GM20431 (cell line): Measurements from ENCODE around the gene TNPO3.
"Not testable (repeated sequence)": the region's sequence is repeated elsewhere in the genome, so short reads cannot be mapped to it uniquely, and the experiment has no call there.

Source experiments
- in situ Hi-C: fragments of 300-500 bp; cut with MseI, MboI; formaldehyde crosslinking; loops from one replicate; pipeline ENCODE4 v1.15.0; 2020; ENCODE audit warnings: low sequenced_read_pairs; ENCODE audit not compliant: unreplicated experiment

Gene TNPO3

DNA sequence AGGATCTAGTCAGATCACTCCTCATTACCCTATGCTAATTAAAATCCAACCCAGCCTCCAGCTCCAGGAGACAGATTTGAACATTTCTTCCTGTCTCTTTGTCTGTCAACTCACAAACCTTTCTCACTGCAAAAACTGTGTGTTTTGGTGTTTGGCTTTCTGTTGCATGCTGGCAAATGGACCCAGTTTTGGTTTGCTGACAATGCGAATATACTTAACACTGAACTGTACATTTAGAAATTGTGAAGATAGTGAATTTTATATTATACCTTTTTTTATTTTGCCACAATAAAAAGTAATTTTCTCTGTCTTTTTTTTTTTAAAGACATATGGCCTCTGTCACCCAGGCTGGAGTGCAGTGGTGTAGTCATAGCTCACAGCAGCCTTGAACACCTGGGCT lies 18.3 kb upstream of the TNPO3 start:
- in situ Hi-C loops, result no loop called here

DNA sequence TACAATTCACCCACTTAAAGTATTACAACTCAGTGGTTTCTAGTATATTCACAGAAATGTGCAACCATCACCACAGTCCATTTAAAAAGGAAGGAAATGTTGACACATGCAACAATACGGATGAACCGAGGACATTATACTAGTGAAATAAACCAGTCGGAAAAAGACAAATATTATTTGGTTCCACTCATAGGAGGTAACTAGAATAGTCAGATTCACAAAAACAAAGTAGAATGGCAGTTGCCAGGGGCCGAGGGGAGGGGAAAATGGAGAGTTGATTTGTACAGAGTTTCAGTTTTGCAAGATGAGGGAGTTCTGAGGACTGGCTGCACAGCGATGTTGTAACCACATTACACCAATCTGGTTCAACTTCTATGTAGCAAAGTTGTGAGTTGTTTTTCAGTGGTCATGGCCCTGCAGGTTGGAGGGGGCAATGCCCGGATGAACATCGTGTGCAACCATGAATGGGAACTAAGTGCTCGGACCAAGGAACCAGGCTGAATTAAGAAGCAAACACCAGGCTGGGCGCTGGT lies 17.6 kb upstream of the TNPO3 start:
- in situ Hi-C loops, result no loop called here

DNA sequence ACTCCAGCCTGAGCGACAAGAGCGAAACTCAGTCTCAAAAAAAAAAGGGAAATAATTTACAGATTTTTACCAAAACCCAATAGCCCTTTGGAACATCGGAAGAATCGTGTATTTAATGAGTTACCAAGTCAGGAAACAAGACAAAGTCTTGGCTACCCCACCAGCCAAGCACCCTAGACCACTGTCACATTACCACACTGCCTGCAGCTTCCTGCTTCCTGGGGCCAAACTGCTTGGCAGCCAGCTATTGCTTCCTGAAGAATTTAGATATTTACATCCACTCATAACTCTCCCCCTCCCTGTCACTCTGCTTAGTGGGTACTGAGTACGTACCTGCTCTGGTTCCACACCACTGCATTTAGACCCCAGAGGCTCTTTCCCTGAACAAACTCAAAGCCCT lies 14.1 kb upstream of the TNPO3 start:
- in situ Hi-C loops, result no loop called here

DNA sequence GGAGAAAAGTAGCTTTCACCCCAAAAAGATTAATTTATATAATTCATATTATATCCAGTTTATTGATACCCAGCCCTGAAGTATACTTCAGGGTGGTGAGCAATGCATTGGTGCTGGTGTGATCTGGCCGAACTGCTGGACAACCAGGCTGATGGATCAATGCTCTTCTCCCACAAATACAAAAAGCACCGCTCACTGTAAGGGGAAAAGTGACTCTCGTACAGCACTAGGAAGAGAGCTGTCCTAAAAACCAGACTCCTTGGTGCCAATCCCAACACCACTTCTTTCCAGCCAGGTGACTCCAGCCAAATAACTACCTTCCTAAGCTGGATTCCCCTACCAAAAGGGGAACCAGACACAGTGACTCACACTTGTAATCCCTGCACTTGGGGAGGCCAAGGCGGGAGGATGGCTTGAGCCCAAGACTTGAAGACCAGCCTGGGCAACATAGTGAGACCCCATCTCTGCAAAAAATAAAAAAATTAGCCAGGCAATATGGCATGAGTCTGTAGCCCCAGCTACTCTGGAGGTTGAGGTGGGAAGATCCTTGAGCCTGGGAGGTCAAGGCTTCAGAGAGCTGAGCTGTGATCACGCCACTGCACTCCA lies 13.1 kb upstream of the TNPO3 start:
- in situ Hi-C loops, result no loop called here

DNA sequence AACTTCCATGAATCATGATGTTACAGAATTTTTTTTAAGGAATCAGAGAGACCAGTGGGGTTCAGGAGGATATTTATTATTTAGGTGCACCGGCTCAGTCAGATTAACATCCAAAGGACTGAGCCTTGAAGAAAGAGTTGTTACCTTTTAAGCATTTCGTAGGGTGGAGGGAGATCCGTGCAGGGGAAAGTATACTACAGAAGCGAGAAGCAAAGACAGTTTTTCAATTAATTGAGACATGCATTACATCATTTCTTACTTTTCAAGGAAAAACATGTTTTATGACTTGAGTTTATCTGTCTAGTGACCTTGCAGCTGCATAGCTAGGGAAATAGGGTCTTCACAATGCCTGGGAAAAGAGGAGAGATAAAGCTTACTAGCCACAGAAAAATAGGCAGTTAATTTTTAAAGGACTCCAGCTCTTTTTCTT lies 12.2 kb upstream of the TNPO3 start:
- in situ Hi-C loops, result not testable (repeated sequence)

DNA sequence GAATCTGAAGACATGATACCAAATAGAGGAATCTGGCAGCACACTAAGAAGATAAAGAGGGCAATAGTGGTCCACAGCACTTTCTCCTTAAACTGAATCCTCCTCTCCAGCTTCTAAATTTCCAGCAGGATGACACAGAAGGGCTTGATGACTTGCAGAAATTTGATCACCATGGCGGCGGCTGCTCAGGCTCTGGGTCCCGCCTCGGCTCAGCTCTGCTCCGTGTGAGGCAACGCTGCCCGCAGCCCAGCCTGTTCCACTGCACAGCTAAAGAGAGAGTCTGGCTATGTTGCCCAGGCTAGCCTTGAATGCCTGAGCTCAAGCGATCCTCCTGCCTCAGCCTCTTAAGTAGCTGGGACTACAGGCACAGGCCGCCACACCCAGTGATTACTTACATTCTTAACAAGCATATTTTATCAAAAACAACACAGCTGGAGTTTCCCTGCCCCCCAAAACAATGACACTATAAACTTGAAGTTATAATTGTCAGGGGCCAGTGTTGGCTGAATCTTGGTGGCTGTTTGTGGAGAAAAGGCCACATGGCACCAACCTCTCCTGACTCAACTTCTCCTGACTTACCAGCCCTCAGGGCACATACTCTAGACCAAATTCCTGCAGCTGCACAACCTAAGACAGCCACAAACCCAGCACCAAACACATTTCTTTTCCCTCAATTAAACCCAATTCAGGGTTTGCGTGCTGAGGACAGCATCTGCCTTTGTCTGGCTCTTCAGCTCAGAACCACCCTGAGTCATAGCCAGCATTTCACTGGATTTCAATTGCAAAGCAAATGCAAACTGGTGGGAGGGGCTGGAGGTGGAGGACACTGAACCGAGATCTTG lies 11.6 kb upstream of the TNPO3 start:
- in situ Hi-C loops, result no loop called here

DNA sequence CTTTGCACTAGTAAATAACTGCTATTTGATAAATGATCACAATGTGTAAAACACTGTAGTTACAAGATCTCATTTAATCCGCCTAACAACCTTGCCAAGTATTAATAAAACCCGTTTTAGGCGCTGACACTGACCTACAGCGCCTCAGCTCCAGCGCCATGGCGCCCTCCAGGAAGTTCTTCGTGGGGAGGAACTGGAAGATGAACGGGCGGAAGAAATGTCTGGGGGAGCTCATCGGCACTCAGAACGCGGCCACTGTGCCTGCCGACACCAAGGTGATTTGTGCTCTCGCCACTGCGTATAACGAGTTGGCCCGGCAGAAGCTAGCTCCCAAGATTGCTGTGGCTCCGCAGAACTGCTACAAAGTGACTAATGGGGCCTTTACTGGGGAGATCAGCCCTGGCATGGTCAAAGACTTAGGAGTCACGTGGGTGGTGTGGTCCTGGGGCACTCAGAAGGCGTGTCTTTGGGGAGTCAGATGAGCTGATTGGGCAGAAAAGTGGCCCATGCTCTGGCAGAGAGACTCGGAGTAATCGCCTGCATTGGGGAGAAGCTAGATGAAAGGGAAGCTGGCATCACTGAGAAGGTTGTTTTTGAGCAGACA lies 1.1 kb upstream of the TNPO3 start:
- in situ Hi-C loops, result no loop called here

DNA sequence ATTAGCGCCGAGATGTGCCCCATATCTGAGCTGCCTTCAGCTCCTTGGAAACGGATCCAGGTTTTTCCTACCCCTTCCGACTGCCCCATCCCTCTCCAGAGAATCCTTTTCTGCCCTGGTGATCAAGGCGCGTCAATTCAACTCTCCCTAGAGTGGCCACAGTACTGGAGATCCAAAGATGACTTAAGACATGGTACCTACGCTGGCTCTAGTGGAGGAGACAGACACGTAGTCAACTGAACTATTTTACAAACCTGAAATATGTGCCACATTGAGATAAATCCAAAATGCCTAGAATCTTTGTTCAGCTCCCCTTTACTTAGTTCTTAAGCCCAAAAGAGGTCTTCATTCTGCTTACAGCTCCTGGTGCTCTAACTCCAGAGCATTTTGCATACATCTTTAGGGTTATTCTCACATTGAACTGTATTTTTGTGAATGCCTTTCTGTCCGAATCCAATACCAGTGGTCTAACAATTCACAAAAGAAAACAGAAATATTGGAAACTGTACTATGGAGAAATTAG lies 444 bp upstream of the TNPO3 start:
- in situ Hi-C loops, result no loop called here

DNA sequence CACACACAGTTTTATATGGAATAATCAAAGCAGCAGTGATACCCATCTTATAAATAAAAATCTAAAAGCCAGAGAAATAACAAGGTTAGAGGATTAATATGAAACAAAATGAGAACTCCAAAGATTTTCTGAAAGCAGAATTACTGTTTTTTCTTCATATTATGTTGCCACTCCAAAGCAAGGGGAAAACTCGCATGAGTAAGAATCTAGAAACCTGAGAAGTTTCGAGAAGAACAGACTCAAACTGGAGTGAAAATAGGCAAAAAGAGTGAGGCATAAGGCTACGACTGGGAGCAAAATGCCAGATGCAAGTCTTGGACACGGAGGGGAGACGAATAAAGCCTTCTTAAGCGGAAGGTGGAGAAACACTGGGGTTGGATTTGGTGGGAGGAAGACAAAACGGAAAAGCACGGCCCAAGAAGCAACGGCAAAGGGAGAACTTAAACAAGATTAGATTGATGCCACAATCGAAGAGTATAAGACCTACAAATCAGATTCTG lies 923 bp downstream of the TNPO3 start:
- in situ Hi-C loops, result no loop called here

DNA sequence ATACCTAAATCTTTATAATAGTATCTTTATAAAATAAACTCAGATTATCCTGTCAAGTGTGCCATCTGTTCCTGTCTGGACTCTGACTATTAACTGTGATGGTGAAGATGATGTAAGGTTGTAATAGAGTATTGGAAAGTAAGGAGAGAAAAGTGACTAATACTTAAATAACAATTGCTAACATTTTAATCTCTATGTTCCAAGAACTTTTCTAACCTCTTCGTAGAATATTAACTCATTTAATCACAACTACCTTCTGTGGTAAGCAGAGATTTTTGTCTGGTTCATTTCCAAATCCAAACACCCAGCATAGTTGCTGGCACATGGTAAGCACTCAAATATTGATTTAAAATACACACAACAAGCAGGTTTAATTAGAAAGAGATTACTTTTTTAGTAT lies 2.5 kb downstream of the TNPO3 start:
- in situ Hi-C loops, result no loop called here

DNA sequence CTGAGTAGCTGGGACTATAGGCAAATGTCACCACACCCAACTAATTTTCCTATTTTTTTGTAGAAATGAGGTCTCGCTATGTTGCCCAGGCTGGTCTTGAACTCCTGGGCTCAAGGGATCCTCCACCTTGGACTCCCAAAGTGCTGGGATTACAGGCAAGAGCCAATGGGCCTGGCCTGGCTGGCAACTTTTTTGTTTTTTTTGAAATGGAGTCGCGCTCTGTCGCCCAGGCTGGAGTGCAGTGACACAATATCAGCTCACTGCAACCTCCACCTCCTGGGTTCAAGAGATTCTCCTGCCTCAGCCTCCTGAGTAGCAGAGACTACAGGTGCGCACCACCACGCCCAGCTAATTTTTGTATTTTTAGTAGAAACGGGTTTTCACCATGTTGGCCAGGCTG lies 3.5 kb downstream of the TNPO3 start:
- in situ Hi-C loops, result not testable (repeated sequence)

DNA sequence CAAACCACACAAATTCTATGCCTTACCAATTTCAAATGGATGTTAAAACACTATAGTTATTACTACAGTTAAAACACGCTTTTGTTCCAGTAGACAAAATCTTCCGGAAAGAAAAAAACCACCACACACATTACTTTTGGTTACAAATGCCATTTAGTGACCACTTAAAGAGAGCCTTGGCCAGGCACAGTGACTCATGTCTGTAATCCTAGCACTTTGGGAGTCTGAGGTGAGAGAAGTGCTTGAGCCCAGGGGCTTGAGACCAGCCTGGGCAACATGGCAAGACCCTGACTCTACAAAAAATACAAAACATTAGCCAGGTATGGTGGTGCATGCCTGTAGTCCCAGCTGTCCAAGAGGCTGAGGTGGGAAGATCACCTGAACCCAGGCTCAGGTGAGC lies 7.2 kb downstream of the TNPO3 start:
- in situ Hi-C loops, result no loop called here

DNA sequence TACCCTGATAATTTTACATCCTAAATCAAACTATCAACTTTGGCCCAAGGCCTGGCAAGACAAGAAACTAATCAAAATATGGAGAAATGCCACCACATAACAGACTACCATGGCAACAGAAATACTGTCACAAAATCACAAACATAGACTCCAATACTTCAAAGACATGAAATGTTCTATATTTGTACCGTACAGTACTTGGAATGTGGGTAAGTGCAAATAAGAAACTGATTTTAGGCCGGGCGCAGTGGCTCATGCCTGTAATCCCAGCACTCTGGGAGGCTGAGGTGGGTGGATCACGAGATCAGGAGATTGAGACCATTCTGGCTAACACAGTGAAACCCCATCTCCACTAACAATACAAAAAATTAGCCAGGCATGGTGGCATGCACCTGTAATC lies 9.2 kb downstream of the TNPO3 start:
- in situ Hi-C loops, result no loop called here

DNA sequence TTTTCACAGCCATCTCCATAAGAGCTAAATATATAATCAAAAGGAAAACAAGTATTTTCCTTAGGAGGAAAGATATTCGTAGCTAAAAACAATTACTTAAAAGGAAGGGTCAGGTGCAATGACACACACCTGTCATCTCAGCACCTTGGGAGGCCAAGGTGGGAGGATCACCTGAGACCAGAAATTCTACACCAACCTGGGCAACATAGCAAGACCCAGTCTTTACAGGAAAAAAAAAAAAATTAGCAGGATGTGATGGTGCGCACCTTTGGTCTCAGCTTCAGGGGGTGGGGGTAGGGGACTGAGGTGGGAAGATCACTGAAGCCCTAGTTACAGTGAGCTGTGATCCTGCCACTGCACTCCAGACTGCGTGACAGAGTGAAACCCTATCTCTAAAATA lies 11.9 kb downstream of the TNPO3 start:
- in situ Hi-C loops, result no loop called here

DNA sequence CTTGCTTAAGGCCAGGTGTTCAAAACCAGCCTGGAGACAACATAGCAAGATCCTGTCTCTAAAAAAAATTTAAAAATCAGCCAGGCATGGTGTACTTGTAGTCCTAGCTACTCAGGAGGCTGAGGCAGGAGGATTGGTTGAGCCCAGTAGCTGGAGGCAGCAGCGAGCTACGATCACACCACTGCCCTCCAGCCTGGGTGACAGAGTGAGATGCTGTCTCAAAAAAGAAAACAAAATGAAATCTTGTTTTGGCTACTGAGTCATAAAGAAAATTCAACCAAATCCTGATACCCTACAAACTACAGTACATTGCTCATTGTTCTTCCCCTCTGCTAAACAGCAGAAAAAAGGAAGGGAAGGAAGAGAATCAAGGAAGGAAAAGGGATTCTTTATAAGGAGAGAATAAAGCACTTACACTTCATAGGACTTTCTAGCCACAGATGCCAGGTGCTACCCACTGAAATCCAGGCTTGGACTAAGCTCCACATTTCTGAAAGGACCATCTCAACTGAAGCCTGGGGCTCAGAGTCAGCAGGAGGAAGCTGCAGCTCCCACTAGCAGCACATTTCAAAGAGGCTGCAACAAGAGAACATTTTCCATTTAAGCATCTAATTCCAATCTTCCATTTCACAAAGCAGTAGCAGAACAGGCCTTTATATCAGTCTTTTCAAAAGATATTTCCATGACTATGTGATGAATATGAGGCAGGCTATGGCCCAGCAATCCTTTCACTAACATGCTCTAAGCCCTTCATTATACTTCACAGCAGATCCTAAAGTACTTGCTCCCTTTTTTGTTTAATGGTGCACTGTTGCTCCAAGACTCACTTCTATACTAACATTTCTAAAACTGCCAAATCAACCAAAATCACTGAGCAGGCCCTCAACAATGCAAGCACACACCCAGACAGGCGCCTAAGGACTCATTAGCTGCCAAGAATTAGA lies 13.5 kb downstream of the TNPO3 start:
- in situ Hi-C loops, result no loop called here

DNA sequence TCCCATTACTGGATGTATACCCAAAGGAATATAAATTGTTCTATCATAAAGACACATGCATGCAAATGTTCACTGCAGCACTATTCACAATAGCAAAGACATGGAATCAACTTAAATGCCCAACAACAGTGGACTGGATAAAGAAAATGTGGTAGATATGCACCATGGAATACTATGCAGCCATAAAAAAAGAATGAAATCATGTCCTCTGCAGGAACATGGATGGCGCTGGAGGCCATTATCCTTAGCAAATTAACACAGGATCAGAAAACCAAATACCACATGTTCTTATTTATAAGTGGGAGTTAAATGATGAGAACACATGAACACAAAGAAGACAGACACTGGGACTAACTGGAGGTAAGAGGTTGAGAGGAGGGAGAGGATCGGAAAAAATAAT lies 16.4 kb downstream of the TNPO3 start:
- in situ Hi-C loops, result not testable (repeated sequence)

DNA sequence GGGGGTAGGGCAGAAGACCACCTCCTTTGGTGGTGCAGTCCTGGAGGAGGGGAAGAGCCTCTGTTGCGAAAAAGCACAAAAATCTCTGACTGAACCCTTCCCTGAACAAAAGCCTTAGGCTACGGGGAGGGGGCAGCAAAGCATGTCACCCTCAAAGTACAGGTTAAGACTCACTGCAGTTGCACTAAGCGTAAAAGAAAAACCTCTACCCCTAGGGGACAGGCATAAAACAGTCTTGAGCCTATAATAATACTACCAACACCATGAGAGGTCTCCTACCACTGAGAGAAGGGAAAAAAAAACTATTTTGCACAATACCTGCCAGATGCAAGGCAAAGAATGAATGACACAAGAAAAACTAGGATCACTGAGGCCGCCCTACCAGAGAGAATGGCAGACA lies 17.3 kb downstream of the TNPO3 start:
- in situ Hi-C loops, result no loop called here

DNA sequence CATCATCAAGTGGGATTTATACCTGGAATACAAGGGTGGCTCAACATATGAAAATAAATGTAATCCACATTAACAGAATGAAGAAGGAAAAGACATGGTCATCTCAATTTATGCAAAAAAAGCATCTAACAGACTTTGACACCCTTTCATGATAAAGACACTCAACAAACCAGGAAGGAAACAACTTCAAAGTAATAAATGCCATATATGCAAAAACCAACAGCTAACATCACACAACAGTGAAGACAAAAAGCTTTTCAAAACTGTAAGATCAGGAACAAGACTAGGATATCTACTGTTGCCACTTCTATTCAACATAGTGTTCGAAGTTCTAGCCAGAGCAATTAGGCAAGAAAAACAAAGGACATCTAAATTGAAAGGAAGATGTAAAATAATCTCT lies 22.9 kb downstream of the TNPO3 start:
- in situ Hi-C loops, result no loop called here

DNA sequence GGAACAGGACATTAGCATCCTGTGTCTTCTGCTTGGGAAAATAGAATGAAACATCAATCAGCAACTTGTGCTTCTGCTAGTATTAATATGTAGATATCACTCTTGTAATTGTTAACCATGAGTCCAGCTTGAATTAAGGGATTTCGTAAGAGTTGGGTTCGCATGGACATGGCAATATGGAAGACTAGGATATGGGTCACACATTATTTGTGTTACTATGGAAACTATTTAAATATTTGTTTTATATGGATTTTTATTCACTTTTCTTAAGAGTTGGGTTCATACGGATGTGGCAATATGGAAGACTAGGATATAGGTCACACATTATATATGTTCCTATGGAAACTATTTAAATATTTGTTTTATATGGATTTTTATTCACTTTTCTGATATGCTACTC lies 24.5 kb downstream of the TNPO3 start:
- in situ Hi-C loops, result no loop called here

DNA sequence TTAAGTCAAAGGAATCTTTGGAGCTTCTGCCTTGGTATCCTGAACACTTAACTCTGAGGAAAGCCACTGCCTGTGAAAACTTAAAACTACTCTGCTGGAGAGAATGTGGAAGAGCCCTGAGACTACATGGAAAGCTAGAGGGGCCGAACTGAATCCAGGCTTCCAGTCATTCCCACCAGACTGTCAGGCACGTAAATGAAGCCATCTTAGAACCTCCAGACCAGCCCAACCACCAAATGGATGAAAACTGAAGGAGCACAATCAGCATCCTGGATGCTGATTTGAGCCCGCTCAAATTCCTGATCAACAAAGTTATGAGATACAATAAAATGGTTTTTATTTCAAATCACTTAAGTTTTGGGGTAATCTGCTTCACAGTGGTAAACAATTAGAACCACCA lies 30.8 kb downstream of the TNPO3 start:
- in situ Hi-C loops, result no loop called here
